Right lobe of liver (tissue), 4 donors: Measurements from ENCODE around the gene B3GALT6.
"Not testable (repeated sequence)": the region's sequence is repeated elsewhere in the genome, so short reads cannot be mapped to it uniquely, and the experiment has no call there.

ENCODE experiments used
- POLR2A ChIP-seq: fragments of 450-650 bp; IDR thresholded peaks from one replicate; pipeline ENCODE4 v1.6.1; 2017; ENCODE audit warnings: antibody characterized with exemption, mild to moderate bottlenecking
- TF ChIP-seq, protein P1 (sequence below), 4 donors: fragments of 200-600 bp in 3 of 4; fragments of 450-650 bp in 1 of 4; IDR thresholded peaks; one replicate each; pipeline versions ENCODE4 v1.5.1 to v1.8.0; 2016 to 2022; ENCODE audit warnings: antibody characterized with exemption in 4 of 4, mild to moderate bottlenecking in 2 of 4
- donor health status: DM: no; HTN: no; CAD: no.
- donor health status: DM: no; HTN: no; CAD: no.
- donor health status: DM: no; HTN: yes; CAD: no.

GRCh38 chr1:1248009-1248913, 16.2 kb downstream of the B3GALT6 start:
- TF ChIP-seq, protein P1, sequence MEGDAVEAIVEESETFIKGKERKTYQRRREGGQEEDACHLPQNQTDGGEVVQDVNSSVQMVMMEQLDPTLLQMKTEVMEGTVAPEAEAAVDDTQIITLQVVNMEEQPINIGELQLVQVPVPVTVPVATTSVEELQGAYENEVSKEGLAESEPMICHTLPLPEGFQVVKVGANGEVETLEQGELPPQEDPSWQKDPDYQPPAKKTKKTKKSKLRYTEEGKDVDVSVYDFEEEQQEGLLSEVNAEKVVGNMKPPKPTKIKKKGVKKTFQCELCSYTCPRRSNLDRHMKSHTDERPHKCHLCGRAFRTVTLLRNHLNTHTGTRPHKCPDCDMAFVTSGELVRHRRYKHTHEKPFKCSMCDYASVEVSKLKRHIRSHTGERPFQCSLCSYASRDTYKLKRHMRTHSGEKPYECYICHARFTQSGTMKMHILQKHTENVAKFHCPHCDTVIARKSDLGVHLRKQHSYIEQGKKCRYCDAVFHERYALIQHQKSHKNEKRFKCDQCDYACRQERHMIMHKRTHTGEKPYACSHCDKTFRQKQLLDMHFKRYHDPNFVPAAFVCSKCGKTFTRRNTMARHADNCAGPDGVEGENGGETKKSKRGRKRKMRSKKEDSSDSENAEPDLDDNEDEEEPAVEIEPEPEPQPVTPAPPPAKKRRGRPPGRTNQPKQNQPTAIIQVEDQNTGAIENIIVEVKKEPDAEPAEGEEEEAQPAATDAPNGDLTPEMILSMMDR (IDR thresholded peaks at IDR 0.05), result not testable (repeated sequence)
- TF ChIP-seq POLR2A, result not testable (repeated sequence)
